ENCODE measurements around the gene MLXIP.

- TF ChIP-seq POLR2AphosphoS5 (IDR thresholded peaks at IDR 0.05) (no peak), CTCF (IDR thresholded peaks at IDR 0.05) (no peak), POLR2A (IDR thresholded peaks at IDR 0.05) (no peak), EP300 (IDR thresholded peaks at IDR 0.05) (no peak)
Observed at GRCh38 chr12:122063694-122064024, 14.9 kb upstream of the MLXIP start.
